Non-pigmented ciliary epithelial cell (primary cell): ENCODE data around the gene SPINK6.

ENCODE experiments used
- DNase-seq: peaks from one replicate; pipeline ENCODE4 v3.0.0-alpha.2; 2010; ENCODE audit warnings: low read depth

The SPINK6 gene

GRCh38 chr5:148202531-148203203 lies at the start of gene SPINK6:
Gene SPINK6 (plus strand): TSS chr5:148203042. CDS start chr5:148203097, 55 bp downstream.
- peak; percentile 1 for DNase-seq

GRCh38 chr5:148156609-148157008 lies 46.2 kb upstream of the SPINK6 start:
- no peak for DNase-seq

- DNase-seq: no peak
Measured at GRCh38 chr5:148162038-148162437, 40.8 kb upstream of the SPINK6 start.

- no peak for DNase-seq
Measured at GRCh38 chr5:148163345-148163744, 39.5 kb upstream of the SPINK6 start.

GRCh38 chr5:148166550-148167283 lies 36.1 kb upstream of the SPINK6 start:
- DNase-seq: no peak

- DNase-seq: no peak
Measured at GRCh38 chr5:148168246-148168645, 34.6 kb upstream of the SPINK6 start, which contains the start of gene SPINK14. Gene SPINK14 (plus strand): TSS chr5:148168546. CDS start chr5:148169733, 1,187 bp downstream.

- DNase-seq: no peak
Measured at GRCh38 chr5:148172377-148172776, 30.5 kb upstream of the SPINK6 start.

- DNase-seq: no peak
Measured at GRCh38 chr5:148176480-148176879, 26.4 kb upstream of the SPINK6 start.

- no peak for DNase-seq
Measured at GRCh38 chr5:148177207-148177606, 25.6 kb upstream of the SPINK6 start.

- DNase-seq: peak; percentile 26
Measured at GRCh38 chr5:148179234-148179824, 23.5 kb upstream of the SPINK6 start.

GRCh38 chr5:148186248-148187003 lies 16.4 kb upstream of the SPINK6 start:
- DNase-seq: peak; percentile 81

GRCh38 chr5:148191010-148191409 lies 11.8 kb upstream of the SPINK6 start:
- no peak for DNase-seq

GRCh38 chr5:148193202-148193601 lies 9.6 kb upstream of the SPINK6 start:
- DNase-seq: no peak

- no peak for DNase-seq
Measured at GRCh38 chr5:148201151-148201550, 1.7 kb upstream of the SPINK6 start.

- DNase-seq: no peak
Measured at GRCh38 chr5:148205044-148205806, 2.4 kb downstream of the SPINK6 start.

GRCh38 chr5:148205865-148206264 lies 3.0 kb downstream of the SPINK6 start:
- no peak for DNase-seq

GRCh38 chr5:148206620-148207019 lies 3.8 kb downstream of the SPINK6 start:
- DNase-seq: no peak

- DNase-seq: no peak
Measured at GRCh38 chr5:148208226-148208625, 5.4 kb downstream of the SPINK6 start.

GRCh38 chr5:148209151-148209770 lies 6.4 kb downstream of the SPINK6 start:
- DNase-seq: no peak

- no peak for DNase-seq
Measured at GRCh38 chr5:148214665-148215185, 11.9 kb downstream of the SPINK6 start.

- DNase-seq: no peak
Measured at GRCh38 chr5:148221508-148221907, 18.7 kb downstream of the SPINK6 start.
